GM12864 (cell line): ENCODE measurements around the gene PPM1M.

Source experiments
- DNase-seq: peaks from one replicate; pipeline ENCODE4 v3.0.0-alpha.2; 2011; ENCODE audit warnings: low read depth
- H3K4me3 ChIP-seq: 2 replicates; pipeline ENCODE4 v1.5.1; 2011; ENCODE audit warnings: mild to moderate bottlenecking, low read depth, low read length, control low read depth
- CTCF ChIP-seq: IDR thresholded peaks from 2 replicates; pipeline ENCODE4 v1.5.1; 2011; ENCODE audit warnings: low read depth, mild to moderate bottlenecking, moderate library complexity, low read length, control low read depth, inconsistent platforms; ENCODE audit errors: missing control alignments

PPM1M gene

GRCh38 chr3:52230889-52231499 lies 14.6 kb upstream of the PPM1M start:
- TF ChIP-seq CTCF, result no peak
- no peak for DNase-seq
- H3K4me3 ChIP-seq, result no peak overlapping the region

- TF ChIP-seq CTCF, result peak; percentile 97
- H3K4me3 ChIP-seq, result no peak overlapping the region
- no peak for DNase-seq
These were observed 13.9 kb upstream of the PPM1M start for GRCh38 chr3:52231502-52232278.

- TF ChIP-seq CTCF, result no peak
- DNase-seq, result no peak
- no peak overlapping the region for H3K4me3 ChIP-seq
These were observed 13.1 kb upstream of the PPM1M start for GRCh38 chr3:52232279-52233107.

GRCh38 chr3:52233108-52233591 lies 12.4 kb upstream of the PPM1M start:
- TF ChIP-seq CTCF, result no peak
- DNase-seq, result no peak
- H3K4me3 ChIP-seq, result no peak overlapping the region

- H3K4me3 ChIP-seq, result no peak overlapping the region
- no peak for TF ChIP-seq CTCF
- DNase-seq, result no peak
These were observed 11.6 kb upstream of the PPM1M start for GRCh38 chr3:52233968-52234367.

GRCh38 chr3:52234516-52235447 lies 10.8 kb upstream of the PPM1M start:
- no peak for TF ChIP-seq CTCF
- DNase-seq, result no peak
- H3K4me3 ChIP-seq, result no peak overlapping the region
